Stimulated activated CD4-positive, alpha-beta T cell treated with anti-CD3 and anti-CD28 coated beads, Interleukin-2, amount 100 ng/mL, for 48 hours (primary cell): ENCODE measurements around the gene SYT1.

Experiments used
- DNase-seq, 2 donors: peaks; one replicate each; pipeline ENCODE4 v3.0.0-alpha.2; 2020

Gene SYT1

DNA sequence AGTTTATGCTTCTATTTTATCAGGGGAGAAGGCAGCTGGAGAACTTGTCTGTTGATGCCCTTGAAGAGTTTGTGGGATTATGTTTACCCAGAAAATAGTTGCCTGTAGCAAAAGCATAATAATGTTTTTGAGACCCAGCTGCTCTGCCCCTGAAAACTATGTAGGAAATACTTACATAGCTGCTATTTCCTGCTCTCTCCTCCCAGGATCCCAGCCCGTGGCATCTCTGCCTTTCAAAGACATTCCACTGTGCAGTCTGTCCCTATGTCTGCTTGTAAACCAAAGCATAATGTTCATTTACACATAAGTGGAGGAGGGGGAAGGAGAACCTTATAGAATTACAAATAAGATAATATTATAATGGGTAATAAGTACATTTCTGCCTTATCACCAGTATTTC lies 198.7 kb downstream of the SYT1 start:
- DNase-seq: no peak

DNA sequence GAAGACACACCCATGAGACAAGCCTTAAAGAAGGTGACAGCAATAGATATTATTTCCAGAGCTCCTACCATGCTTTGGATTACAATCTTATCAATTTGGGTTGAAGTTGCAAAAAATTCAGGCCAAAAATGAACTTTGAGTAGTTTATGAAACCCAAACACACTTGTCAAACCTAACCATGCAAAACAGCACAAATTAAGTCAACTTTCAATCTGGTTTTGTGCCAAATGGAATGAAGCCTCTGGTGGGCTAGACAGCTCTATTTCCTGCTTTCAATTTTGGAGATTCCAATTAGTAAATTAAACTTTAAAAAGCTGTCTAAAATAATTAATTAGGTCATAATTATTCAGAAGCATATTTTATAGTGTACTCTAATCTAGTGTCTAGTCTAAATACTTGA lies 203.4 kb downstream of the SYT1 start:
- DNase-seq: no peak

DNA sequence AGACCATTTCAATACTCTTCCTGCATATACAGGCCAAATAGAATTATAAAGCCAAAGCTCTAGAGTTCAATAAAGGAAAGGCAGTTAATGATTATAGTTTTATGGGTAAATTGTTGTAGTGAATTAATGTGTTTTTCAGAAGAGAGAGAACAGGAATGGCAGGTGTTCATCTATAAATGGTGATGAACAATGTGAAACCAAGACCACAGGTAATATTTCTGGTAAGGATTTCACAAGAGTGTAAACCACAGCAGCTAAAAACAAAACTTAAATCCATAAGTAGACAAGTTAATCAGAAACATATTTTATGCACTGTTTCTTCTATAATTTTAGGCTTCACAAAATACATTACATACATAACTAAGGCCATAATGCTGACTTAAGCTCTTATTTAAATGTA lies 204.4 kb downstream of the SYT1 start:
- DNase-seq: no peak

DNA sequence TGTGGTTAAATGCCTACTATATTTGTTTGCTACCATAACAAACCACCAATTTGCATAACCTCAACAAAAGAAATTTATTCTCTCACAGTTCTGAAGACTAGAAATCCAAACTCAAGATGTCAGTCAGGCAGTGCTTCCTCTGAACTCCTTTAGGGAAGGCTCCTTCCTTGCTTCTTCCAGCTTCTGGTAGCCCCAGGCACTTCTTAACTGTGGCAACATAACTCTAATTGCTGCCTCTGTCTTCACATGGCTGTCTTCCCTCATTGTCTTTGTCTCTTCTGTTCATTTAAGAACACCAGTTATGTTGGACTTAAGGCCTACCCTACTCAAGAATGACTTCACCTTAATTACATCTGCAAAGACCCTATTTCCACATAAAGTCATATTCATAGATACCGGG lies 206.9 kb downstream of the SYT1 start:
- no peak for DNase-seq

GRCh38 chr12:79073506-79073905 lies 208.9 kb downstream of the SYT1 start:
- DNase-seq: no peak

GRCh38 chr12:79082595-79082994 lies 218.0 kb downstream of the SYT1 start:
- no peak for DNase-seq

DNA sequence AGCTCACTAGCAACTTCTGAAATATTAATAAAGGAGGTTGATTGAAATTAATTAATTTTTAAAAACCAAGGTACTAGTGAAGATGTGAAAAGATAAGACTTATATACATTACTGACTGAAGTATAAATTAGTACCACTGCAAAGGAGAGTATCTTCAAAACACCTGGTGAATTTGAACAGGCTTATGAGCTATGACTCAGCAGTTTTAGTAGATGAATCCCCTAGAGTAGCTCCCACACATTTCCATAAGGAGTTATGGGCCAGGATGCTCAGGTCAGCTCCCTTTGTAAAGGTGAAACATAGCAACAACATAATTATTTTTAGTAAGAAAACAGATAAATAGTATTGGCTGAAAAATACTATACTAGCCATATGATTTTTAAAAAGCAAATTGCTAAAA lies 218.6 kb downstream of the SYT1 start:
- DNase-seq: no peak

DNA sequence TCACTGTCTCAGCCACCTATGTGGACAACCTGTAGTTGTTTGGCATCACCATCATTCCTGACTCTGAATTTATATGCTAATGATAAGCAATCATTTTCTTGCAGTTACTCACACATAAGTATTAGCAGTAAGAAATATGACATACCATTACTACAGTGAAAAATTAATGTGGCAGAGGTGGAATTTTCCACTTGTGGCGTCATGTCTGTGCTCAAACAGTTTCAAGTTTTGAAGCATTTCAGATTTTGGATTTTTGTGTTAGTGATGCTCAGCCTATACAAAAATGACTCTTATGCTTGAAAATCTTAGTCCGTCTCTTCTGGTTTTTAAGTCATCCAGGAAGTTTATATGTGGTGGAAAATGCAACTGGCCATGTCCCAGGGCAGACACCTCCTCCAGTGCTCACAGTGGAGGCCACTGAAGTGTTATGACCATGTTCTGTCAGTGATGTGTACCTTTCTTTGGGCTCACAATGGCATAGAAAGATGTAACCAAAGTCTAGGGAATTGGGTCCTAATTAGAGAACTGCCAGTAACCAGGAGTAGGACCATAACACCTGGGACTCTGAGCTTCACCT lies 220.6 kb downstream of the SYT1 start:
- DNase-seq: no peak

DNA sequence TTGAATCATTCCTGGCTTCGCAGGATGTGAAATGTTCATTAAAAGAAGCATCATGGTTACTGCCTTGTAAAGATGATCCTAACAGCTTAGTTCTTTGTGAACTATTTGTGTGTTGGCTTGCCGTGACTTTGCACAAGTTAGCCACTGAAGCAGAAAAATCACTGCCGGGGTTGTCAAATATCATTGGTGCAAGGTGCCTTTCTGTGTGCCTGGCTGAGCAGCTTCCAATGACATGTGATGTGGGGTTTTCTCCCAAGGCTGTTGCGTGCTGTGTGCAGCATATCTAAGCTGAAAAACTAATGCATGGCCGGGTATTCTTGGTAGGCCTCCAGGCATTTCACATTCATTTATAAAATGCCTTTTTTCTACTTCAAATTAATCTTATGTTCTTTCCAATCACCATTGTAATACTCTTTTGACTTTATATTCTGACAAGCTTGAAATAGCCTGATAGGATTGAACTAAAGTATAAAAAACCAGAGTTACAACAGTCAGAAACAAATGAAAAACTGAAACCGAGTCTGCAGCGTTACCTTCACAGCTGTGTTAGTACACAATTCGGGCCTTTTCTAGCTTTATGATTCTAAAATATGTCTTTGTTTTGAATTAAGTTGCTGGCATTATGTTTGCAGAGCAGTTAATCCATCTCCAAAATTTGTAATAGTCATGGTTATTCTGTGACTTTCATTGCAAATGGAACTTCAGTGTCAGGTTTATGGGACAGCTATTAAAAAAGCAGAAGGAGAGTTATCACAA lies 222.1 kb downstream of the SYT1 start:
- DNase-seq: no peak

- DNase-seq: no peak
These were observed 234.0 kb downstream of the SYT1 start for GRCh38 chr12:79098530-79098929.

- no peak for DNase-seq
These were observed 244.4 kb downstream of the SYT1 start for GRCh38 chr12:79108962-79109361.

- no peak for DNase-seq
These were observed 250.3 kb downstream of the SYT1 start for GRCh38 chr12:79114896-79115295.

DNA sequence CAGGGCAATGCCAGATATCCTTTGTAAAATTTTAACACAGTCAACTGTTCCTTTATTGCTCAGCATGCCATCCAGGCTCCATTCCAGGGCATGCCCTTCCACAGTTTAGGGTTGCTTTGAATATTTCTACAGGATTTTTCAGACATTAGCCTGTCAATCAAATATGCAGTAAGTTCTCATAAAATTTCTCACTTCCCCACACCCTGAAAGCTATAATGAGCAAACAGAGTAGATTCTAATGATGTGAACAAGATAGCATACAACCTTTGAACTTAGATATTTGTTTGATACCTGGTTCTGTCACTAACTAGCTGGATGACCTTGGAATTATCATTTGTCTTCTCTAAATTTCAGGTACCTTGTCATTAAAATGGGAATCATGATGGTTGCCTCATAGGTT lies 251.2 kb downstream of the SYT1 start:
- no peak for DNase-seq

- DNase-seq: no peak
These were observed 255.2 kb downstream of the SYT1 start for GRCh38 chr12:79119796-79120195.

DNA sequence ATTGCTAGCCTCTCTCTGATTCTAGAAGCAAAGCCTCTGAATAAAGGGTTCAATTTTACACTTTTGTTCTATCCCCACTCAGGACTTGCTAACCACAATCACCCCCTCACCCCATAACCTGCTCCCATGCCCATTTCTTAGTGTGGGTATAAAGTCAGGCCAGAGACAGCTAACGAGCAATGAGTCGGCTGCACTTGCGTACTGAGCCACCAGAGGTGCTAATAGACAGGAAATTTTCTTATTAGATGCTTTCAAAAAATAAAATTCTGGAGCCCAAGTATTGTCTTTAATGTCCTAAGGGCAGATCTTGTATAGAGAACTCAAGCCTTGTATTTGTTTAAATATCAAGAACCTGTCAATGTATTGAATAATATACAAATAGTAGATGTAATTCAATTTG lies 256.9 kb downstream of the SYT1 start:
- no peak for DNase-seq

DNA sequence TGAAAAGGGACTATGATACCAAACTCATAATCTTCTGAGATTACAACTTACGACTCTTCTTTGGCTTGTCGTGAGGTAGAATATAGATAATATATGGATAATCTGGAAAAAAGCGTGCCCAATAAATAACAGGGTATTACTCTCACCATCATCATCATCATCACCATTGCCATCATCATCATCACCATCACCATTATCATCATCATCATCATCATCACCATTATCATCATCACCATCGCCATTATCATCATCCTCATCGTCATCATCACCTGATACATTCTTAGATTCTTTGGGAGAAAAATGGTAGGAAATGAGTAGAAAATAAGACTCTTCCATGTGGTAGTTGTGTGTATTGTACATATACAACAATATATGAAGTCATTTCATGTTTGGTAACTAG lies 259.8 kb downstream of the SYT1 start:
- DNase-seq: no peak

GRCh38 chr12:79125358-79125757 lies 260.8 kb downstream of the SYT1 start:
- DNase-seq: no peak

DNA sequence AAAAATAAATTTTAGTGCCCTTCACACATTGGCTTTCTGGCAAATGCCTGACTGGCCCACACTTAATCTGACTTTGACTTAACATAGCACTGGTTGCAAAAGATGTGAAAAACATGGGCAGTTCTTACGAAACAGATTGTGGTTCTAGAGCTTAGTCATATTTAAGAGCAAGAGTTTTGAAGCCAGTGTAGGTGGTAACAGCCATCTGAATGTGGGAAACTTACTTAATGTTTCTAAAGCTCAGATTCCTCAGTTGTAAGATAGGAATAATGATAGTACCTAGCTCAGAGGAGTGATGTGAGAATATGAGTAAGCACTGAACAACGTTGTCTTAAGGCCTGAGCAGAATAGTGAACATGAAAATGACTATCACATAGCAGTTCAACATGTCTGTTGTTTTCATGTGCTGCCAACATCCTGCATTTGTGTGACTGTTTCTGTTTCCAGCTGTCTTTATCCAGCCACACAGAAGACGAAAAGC lies 262.7 kb downstream of the SYT1 start:
- DNase-seq: no peak

GRCh38 chr12:79128956-79129355 lies 264.4 kb downstream of the SYT1 start:
- DNase-seq: no peak

DNA sequence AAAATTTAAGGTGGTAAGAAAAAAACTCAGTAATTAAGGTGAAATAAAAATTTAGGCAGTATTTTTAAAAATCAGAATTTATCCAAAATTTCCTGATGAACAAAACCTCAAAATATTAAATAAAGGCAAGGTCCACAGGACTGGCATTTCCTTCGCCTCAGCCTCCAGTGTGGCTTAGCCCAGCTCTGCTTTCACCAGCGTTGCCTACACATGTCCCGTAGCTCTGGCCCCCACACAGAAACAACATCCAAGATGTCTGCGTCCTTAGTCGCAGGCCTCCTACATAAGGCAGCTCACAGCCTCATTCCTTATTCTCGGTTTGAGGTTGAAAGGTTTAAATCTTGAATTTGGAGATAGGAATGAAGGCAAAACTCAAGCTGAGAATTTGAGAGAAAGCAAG lies 274.3 kb downstream of the SYT1 start:
- no peak for DNase-seq

DNA sequence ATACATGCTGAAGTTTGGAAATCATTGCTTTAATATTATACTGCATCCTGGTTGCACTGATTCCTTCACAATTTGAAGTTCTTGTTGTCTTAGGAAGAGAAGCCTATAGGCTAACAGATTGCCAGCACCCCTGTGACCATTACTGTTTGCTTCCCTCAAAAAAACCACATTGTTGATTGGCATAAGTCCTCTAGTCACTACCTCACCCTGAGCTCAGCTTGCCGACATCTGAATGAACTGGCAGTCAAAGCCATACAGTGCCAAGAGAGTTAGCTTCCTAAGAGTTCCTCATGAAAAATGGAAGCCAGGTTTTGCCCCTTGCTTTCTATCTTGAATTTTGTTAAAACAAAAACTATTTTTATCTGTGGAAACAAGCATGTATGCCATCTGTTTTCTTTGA lies 276.1 kb downstream of the SYT1 start:
- no peak for DNase-seq

GRCh38 chr12:79141776-79142175 lies 277.2 kb downstream of the SYT1 start:
- DNase-seq: no peak

- DNase-seq: no peak
These were observed 279.2 kb downstream of the SYT1 start for GRCh38 chr12:79143803-79144202.

- no peak for DNase-seq
These were observed 287.4 kb downstream of the SYT1 start for GRCh38 chr12:79151956-79152355.

- no peak for DNase-seq
These were observed 291.1 kb downstream of the SYT1 start for GRCh38 chr12:79155683-79156082.
